Urothelium cell line (cell line): Measurements from ENCODE around the gene AHR.
"Not testable (repeated sequence)": the region's sequence is repeated elsewhere in the genome, so short reads cannot be mapped to it uniquely, and the experiment has no call there.

Experiments
- DNase-seq: peaks from one replicate; pipeline ENCODE4 v3.0.0; 2011; ENCODE audit warnings: low spot score, mixed read lengths
- FAIRE-seq: peaks from 2 replicates; lab custom pipeline; 2011; peaks lifted over from hg19 to GRCh38; lab: Jason Lieb, UNC

The AHR gene

DNA sequence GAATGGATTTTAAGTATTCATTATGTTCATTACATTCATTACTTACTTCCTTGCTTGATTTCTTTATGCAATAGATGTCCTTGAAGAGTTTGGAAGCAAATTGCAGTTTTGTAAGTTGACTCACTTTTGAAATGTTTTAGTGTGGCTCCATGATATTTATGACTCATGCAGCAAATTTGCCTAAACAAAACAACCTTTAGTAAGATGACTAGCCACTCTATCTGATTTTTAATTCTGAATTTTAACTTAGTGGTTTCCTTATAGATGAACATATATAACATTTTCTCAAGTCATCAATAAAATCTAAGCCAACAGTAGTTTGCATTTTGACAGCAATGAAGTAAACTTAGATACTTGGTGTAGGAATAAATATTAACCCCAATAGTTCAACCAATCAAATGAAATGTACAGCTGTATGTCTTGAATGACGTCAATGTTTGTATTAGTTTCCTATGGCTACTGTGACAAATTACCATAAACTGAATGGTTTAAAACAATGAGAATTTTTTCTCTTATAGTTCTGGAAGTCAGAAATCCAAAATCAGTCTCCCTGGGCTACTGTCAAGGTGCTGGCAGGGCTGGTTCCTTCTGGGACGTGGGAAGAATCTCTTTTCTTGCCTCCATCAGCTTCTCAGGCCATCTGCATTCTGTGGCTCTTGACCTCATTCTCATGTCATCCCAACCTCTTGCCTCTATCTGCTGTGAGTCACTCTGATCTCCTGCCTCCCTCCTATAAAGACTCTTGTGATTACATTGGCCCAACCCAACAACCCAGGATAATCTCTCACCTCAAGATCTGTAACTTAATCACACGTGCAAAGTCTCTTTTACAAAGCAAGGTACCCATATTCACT lies 73.4 kb downstream of the AHR start:
- FAIRE-seq (peak; percentile 71), DNase-seq (peak; percentile 75)

DNA sequence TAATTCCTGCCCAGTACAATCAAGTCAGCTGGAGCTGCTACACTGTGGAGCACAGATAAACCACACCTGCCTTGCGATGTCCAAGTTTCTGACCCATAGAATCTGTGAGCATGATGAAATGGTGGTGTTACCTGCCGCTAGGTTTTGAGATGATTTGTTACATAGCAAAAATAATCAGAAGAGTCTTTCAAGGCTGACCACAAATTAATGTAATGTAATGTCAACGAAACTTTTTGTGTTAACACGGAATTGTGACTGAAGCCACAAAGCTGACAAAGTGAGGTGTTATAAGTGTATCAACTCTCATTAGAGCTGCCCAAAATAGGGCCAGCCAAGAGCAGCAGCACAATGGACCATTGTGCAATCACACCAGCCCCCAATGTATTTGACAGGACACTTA lies 75.7 kb downstream of the AHR start:
- FAIRE-seq = no peak
- no peak for DNase-seq

DNA sequence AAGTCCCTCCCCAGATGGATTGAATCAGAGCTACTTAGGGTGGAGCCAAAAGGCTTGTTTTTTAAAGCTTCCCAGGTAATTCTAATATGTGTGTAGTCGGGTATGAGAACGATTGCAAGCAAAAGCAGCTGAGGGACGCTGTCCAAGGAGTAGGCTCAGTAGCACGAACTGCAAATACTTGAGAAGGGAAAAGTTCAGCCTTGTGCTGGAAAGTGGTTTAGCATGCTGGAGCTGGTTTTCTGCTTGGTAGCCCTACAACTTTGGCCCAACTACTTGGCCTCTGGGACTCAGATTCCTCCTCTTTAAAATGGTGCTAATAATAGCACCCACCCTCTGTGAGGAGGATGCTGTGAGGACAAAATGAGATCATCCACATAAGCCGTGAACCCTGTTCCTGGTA lies 76.2 kb downstream of the AHR start:
- FAIRE-seq = no peak
- no peak for DNase-seq

DNA sequence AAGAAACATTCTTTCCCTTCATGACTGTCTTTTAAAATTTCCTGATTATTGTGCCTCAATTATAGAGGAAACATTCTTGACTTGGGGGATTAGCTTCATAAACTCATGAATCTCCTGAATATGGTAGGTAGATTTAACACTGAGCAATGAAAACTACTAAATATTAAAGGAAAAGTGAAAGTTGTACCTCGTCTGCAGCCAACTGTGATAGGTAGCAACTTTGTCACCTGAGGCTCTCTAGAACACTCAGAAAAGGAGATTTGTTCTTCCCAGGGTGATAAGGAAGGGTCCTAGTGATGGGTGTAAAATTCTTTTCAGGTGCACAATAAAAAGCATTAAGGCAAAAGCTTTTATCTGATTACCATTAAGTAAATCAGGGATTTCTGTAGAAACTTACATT lies 78.1 kb downstream of the AHR start:
- FAIRE-seq (no peak), DNase-seq (no peak)

DNA sequence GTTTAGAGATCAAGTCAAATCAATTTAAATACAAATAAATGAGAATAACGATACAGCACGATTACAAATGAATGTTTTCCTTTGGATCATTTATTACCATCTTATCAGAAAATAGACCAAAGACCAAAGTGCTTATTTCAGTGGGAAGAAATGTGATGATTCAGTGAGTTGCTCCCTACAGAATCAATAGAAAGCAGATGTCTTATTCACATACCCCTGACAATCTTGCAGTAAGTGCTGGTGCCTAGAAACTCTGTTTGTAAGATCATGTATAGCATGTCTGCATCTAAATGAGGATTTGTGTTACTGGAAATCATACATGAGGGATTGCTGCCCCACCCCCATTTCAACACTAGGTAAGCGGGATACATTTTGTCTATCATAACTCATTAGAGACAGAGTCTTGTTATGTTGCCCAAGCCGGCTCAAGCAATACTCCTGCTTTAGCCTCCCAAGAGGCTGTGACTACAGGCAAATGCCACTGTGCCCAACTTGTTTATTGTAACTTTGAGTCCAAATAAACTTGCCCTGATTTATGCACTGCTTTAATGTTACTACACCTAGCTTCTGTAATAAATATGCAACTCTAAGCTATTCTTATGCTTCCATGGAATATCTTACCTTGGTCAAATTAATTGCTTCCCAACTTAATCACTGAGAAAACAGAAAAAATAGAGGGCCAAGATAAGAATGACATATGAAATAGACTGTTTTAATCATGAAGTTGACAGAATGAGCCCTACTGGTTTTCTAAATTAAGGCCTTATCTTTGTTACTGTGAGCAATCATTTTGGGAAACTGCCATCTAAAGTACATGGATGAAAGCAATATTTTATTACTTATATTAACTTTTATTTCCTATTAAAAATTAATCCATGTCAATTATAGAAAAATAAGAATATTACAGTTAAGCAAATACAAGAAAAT lies 82.5 kb downstream of the AHR start:
- FAIRE-seq (no peak), DNase-seq (no peak)

DNA sequence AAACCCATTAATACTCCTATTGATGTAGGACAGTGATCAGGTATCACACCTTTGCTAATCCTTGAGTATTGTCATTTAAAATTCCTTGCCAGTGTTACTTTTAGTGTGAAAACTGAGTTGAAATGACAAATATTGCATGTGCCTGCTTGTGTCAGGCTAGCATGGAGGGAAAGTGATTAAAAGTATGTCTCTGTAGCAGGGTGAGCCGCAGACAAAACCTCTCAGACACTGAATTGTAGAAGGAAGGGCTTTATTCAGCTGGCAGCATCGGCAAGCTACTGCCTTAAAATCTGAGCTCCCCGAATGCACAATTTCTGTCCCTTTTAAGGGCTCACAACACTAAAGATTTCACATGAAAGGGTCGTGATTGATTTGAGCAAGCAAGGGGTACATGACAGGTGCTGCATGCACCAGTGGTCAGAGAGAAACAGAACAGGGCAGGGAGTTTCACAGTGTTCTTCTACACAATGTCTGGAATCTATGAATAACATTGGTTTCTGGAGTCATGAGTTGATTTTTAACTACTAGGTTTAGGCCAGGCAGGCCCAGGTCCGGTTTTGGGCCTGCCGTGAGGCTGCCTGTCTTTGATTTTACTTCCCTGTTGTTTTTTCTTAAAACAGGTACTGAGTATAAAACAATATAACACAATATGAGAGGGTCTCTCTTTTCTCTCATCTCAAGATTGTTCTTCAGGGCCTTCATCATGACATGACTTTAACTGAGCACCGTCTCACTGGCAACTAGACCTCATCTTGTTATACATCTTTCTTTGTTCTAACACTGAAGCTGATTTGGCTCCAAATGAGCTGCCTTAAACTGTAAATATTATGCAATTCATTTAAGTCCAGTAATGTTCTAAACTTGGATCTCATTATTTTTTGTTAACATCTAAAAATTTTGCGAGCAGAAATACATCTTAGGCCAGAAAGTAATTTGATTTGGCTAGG lies 84.2 kb downstream of the AHR start:
- DNase-seq = not testable (repeated sequence)
- peak; percentile 72 for FAIRE-seq

DNA sequence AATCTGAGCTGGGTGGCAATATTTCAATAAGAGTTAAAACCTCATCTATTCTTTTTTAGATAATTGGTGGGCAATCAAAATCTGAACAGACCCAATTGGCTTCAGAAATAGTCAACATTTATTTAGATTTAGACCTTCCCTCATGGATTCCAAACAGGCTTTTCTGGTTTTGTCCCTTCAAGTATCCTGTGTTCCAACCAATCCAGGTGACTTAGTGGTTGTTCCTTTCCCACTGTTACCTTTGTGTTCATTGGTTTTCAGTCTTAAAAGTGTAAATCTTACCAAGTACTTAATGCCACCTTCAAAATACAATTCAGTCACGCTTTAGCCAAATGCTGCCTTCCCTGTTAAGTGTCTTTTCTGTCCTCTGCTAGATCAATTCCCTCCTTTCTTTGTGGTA lies 85.9 kb downstream of the AHR start:
- no peak for DNase-seq
- no peak for FAIRE-seq

DNA sequence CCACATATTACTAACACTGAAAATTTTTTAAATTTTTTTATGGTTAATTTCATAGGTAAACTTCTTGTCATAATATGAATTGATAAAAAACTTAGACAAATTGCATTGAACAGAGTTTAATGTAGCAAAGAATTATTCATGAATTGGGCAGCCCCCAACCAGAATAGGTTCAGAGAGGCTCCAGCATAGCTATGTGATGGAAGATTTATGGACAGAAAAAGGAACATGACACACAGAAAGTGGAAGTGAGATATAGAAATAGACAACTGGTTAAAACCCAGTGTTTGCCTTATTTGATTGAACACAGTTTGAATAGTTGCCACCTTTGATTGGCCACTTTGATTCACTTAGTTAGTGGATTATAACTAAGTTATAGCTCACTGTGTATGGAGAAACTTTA lies 87.2 kb downstream of the AHR start:
- FAIRE-seq = no peak
- no peak for DNase-seq

DNA sequence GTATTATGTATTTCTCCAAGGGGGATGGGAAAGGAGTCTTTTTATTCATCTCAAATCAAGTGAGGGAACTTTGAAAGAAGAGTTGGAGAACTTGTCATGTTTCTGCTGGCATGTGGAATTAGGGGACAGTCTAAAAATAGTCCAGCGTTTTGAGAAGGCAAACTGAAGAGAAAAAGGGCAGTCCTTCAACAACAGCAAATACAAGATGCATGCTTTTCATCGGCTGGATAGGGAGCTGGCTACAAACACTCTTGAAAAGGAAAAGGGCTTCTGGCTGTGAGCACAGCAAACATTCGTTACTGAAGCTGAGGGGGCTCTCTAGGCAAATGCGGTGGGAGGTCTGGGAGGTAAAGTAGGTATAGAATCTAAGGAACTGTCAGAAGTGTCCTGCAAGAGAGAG lies 91.9 kb downstream of the AHR start:
- DNase-seq = no peak
- no peak for FAIRE-seq

DNA sequence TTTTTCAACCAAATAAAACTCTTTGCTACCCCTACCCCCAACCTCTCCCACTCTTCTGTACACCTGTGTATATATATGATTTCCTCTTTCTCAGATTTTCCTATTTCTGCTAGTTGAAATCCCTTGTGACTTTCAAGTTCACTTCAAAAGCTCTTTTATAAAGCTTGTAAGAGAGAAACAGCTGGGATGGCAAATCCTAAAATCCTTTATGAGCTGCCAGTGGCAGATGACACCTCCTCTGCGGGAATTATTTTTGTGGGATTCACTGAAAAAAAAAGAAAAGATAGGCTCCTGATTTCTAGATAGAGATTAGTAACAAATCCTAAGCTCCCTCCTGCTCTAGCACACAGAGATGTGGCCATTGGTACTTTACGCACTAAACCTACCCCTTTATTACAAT lies 92.9 kb downstream of the AHR start:
- FAIRE-seq (no peak), DNase-seq (no peak)

DNA sequence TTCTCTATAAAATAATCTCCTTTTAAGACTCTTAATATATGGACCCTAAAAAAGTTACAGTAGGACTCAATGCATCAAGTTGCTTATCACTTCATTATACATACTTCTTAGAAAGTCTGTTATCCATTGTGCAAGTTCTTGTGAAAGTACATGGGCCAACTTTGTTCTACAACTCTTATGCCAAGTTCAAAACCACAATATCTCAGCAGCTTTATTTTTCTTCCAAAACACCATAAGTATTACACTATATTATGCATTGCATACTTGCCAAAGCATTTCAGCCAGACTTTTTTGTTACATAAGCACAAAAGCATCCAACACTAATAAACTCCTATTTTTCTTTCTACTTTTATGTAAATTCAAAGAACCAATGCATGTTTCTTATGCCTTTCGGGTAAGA lies 94.4 kb downstream of the AHR start:
- DNase-seq (no peak), FAIRE-seq (no peak)

DNA sequence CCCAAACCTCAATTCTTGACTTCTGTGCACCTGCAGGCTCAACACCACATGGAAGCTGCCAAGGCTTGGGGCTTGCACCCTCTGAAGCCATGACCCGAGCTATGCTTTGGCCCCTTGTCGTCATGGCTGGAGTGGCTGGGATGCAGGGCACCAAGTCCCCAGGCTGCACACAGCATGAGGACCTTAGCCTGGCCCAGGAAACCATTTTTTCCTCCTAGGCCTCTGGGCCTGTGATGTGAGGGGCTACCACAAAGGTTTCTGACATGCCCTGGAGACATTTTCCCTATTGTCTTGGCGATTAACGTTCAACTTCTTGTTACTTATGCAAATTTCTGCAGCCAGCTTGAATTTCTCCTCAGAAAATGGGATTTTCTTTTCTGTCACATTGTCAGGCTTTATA lies 96.1 kb downstream of the AHR start:
- DNase-seq, FAIRE-seq: not testable (repeated sequence)
